Measurements from ENCODE around the gene UQCC2.

DNA sequence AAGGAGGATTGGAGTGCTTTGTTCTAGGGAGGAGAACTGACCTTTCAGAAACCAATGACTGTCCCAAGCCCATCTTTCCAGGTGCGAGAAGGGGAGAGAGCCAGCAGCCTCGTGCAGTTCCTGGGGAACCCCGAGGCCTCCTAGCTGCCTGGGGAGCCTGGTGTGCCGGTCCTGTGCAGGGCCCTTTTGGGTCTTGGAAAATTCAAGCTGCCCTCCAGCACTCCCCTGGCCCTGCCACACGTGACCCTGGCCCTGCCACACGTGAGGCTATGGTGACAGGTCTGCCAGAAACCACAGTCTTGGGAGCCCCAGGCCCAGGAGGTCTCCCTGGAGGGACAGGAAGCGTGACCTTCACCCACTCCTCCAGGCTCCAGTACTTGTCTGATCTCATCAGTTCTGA lies 19.5 kb upstream of the UQCC2 start:
- TF ChIP-seq, protein P1, sequence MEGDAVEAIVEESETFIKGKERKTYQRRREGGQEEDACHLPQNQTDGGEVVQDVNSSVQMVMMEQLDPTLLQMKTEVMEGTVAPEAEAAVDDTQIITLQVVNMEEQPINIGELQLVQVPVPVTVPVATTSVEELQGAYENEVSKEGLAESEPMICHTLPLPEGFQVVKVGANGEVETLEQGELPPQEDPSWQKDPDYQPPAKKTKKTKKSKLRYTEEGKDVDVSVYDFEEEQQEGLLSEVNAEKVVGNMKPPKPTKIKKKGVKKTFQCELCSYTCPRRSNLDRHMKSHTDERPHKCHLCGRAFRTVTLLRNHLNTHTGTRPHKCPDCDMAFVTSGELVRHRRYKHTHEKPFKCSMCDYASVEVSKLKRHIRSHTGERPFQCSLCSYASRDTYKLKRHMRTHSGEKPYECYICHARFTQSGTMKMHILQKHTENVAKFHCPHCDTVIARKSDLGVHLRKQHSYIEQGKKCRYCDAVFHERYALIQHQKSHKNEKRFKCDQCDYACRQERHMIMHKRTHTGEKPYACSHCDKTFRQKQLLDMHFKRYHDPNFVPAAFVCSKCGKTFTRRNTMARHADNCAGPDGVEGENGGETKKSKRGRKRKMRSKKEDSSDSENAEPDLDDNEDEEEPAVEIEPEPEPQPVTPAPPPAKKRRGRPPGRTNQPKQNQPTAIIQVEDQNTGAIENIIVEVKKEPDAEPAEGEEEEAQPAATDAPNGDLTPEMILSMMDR (IDR thresholded peaks at IDR 0.05): no peak
- TF ChIP-seq POLR2A (IDR thresholded peaks at IDR 0.05): no peak
